Glutamatergic neuron (in vitro differentiated cells): ENCODE measurements around the gene HSP90AB1. TPM values are rescaled to one million over a fixed set of nuclear protein-coding genes. Genes with fewer than 3 reads are reported as not detected.

ENCODE experiments used
- DNase-seq: peaks from one replicate; pipeline ENCODE4 v3.0.0; 2022
- H3K27ac Mint-ChIP-seq: one replicate; pipeline ENCODE4 v1.8.0; 2020; ENCODE audit warnings: mild to moderate bottlenecking, mixed read lengths, inconsistent platforms; ENCODE audit not compliant: unreplicated experiment
- H3K27me3 Mint-ChIP-seq: one replicate; pipeline ENCODE4 v1.8.0; 2020; ENCODE audit warnings: mild to moderate bottlenecking, moderate library complexity, mixed read lengths, inconsistent platforms; ENCODE audit not compliant: unreplicated experiment
- H3K36me3 Mint-ChIP-seq: one replicate; pipeline ENCODE4 v1.8.0; 2020; ENCODE audit warnings: mild to moderate bottlenecking, mixed read lengths, inconsistent platforms; ENCODE audit not compliant: unreplicated experiment
- H3K4me1 Mint-ChIP-seq: one replicate; pipeline ENCODE4 v1.8.0; 2020; ENCODE audit warnings: mild to moderate bottlenecking, low read depth, mixed read lengths, inconsistent platforms; ENCODE audit not compliant: unreplicated experiment
- H3K4me3 Mint-ChIP-seq: one replicate; pipeline ENCODE4 v1.8.0; 2020; ENCODE audit warnings: mild to moderate bottlenecking, mixed read lengths, inconsistent platforms; ENCODE audit not compliant: unreplicated experiment
- H3K9me3 Mint-ChIP-seq: one replicate; pipeline ENCODE4 v1.8.0; 2020; ENCODE audit warnings: mild to moderate bottlenecking, moderate library complexity, mixed read lengths, inconsistent platforms; ENCODE audit not compliant: unreplicated experiment
- CTCF ChIP-seq: fragments of 200-600 bp; sonication (generic); IDR thresholded peaks from one replicate; pipeline ENCODE4 v1.5.0; 2021; ENCODE audit not compliant: partially characterized antibody, unreplicated experiment
- total RNA-seq: library from RNA; stranded (reverse); fragmentation: NEBNext Ultra II Directional; extraction: Animal tissue kit (Norgen Biotek cat#: 25700); gene quantifications from one replicate; pipeline ENCODE4 v1.2.1, GENCODE V29; 2021; ENCODE audit not compliant: unreplicated experiment

The HSP90AB1 gene
- total RNA-seq, 1 donor from 2014 or later = 771 TPM

DNA sequence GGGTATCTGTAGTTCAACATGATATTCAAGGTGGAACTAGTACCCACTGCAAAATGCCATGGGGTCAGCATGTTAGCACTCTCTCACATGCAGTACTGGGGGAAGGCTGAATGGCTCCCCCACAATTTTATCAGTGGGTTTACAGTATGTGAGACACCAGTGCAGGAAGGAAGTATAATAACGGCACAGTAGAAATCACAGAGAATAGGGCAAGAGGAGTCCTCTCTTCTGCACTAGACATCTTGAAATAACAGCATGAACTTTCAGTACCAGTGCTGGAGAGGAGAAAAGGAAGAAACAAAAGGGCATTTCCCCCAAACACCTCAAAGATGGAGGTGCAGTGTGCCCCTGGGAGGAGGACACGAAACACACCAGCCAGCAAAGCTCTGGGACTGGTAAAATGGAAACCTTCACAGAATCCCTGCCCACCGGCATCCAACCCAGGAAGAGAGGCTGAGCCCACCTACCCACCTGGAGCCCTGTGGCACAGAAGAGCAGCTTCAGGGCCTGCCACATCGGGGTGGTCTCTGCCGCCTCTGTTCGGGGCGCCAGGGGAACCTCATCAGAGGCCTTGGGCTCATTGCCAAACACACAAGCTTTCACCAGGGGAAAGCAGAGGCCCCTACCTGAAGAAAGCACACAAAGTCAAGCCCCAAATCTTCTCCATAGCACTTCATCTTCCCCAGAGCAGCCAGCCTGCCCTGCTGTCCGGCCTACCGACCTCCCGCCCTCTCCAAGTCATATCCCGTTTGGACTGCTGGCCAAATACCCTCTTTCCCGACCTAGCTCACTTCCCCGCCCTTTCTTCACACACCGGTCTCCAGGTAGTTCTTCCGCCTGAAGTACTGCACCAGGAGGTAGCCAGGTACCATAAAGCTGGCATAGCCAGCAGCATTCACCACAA lies 9.2 kb downstream of the HSP90AB1 start:
- DNase-seq = no peak
- H3K4me1 Mint-ChIP-seq = peaks cover 30% of the 10 kb centered on the region
- no peak for TF ChIP-seq CTCF
- H3K27ac Mint-ChIP-seq = peak overlapping the region; percentile 98
- H3K36me3 Mint-ChIP-seq = peaks cover 9% of the 10 kb centered on the region
- H3K4me3 Mint-ChIP-seq = peak overlapping the region; percentile 100
- H3K27me3 Mint-ChIP-seq = peaks cover 14% of the 10 kb centered on the region
- H3K9me3 Mint-ChIP-seq = peaks cover 19% of the 10 kb centered on the region

DNA sequence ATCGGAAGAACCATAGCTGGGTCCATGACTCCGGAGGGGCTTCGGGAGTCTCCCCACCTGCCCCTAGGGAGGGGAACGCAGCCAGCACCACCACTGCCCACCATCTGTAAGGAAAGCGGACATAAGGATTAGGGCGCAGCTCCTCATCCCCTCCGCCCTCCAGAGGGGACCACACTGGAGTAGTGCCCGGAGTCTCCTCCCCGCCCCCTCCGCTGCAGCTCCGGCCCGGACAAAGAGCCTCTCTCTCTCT lies 9.8 kb downstream of the HSP90AB1 start:
- no peak for TF ChIP-seq CTCF
- DNase-seq = no peak
- Mint-ChIP-seq H3K27me3 (peaks cover 14% of the 10 kb centered on the region), H3K4me1 (peaks cover 29% of the 10 kb centered on the region), H3K36me3 (peaks cover 9% of the 10 kb centered on the region), H3K27ac (peak overlapping the region; percentile 98), H3K9me3 (peaks cover 19% of the 10 kb centered on the region), H3K4me3 (peak overlapping the region; percentile 100)

DNA sequence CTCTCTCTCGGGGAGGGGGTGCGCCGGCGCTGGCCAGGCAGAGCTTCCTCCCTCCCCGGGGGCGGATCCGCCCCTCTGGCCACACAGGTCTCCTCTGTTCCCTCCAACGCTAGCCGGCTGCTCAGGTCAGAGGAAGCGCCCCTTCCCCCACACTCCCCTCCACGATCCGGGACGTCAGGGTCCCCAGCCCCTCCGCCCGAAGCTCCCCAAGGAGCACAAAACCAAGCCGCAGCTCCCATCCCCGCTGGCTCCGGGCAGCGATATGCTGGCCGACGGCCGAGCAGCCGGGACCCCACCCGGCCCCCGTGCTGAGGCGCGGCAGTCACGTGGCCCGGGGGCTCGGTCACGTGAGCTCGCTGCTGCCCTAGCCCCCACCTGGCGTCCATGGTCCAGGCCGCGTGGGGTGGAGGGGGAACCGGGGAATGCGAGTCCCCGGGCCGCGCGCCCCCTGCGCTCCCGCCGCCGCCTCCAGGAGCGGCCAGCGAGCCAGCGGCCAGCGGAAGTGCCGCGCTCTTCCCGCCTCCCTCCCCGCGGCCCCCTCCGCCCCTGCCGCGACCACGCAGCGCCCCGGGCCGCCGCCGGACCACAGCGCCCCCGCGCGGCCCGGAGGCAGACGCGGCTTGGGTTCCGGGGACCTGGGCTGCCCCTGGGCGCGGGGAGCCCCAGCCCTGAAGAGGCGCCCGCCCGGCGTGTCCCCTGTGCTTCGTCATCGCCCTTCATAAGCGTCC lies 10.3 kb downstream of the HSP90AB1 start, which contains the start of gene SLC35B2:
Gene SLC35B2 (minus strand): TSS at position 504 of the 728 bp plus-strand sequence. CDS start 118 bp downstream, at position 386.
- peaks cover 6% of the 10 kb centered on the region for H3K36me3 Mint-ChIP-seq
- H3K27me3 Mint-ChIP-seq = peaks cover 14% of the 10 kb centered on the region
- H3K4me3 Mint-ChIP-seq = peak within 1 kb of the TSS; percentile 100
- H3K9me3 Mint-ChIP-seq = peaks cover 19% of the 10 kb centered on the region
- TF ChIP-seq CTCF = peak; percentile 78
- H3K4me1 Mint-ChIP-seq = peaks cover 27% of the 10 kb centered on the region
- DNase-seq = peak; percentile 87
- H3K27ac Mint-ChIP-seq = peak within 1 kb of the TSS; percentile 98

- Mint-ChIP-seq H3K27ac (peak overlapping the region; percentile 97), H3K4me3 (peak overlapping the region; percentile 91), H3K4me1 (peaks cover 28% of the 10 kb centered on the region), H3K9me3 (peaks cover 19% of the 10 kb centered on the region), H3K36me3 (peaks cover 6% of the 10 kb centered on the region), H3K27me3 (peaks cover 14% of the 10 kb centered on the region)
- TF ChIP-seq CTCF = peak; percentile 37
- DNase-seq = no peak
These were observed 10.9 kb downstream of the HSP90AB1 start for GRCh38 chr6:44257753-44258324.
